HCT116 (cell line): ENCODE results near the gene CDH23.

Source experiments
- EGR1 ChIP-seq: IDR thresholded peaks from 2 replicates; pipeline ENCODE4 v1.6.1; 2012; ENCODE audit warnings: low read depth
- EZH2 ChIP-seq: fragments of 200-600 bp; sonication (generic); IDR thresholded peaks from 2 replicates; pipeline ENCODE4 v1.6.1; 2017; ENCODE audit warnings: antibody characterized with exemption, mixed run types
- JUND ChIP-seq: IDR thresholded peaks from 2 replicates; pipeline ENCODE4 v1.6.1; 2012
- POLR2A ChIP-seq: IDR thresholded peaks from 2 replicates; pipeline ENCODE4 v1.7.0; 2011; ENCODE audit warnings: borderline replicate concordance; ENCODE audit not compliant: insufficient read depth, insufficient read length; ENCODE audit errors: extremely low read depth
- POLR2AphosphoS5 ChIP-seq: IDR thresholded peaks from 2 replicates; pipeline ENCODE4 v1.6.1; 2011; ENCODE audit warnings: mild to moderate bottlenecking, low read depth, low read length, moderate library complexity
- RAD21 ChIP-seq: IDR thresholded peaks from 2 replicates; pipeline ENCODE4 v1.6.1; 2012; ENCODE audit warnings: low read depth, mild to moderate bottlenecking
- SIN3A ChIP-seq: IDR thresholded peaks from 2 replicates; pipeline ENCODE4 v1.6.1; 2012; ENCODE audit warnings: low read depth
- SRF ChIP-seq: IDR thresholded peaks from 2 replicates; pipeline ENCODE4 v1.6.1; 2012; ENCODE audit warnings: low read depth
- TCF7L2 ChIP-seq: IDR thresholded peaks from 2 replicates; pipeline ENCODE4 v1.7.0; 2011; ENCODE audit warnings: borderline replicate concordance, inconsistent platforms; ENCODE audit not compliant: insufficient read depth, insufficient read length; ENCODE audit errors: extremely low read depth
- TF ChIP-seq, protein P1 (sequence below), 3 experiments: fragments of 200-600 bp in 1 of 3; sonication (generic) in 1 of 3; IDR thresholded peaks in 2 of 3; conservative IDR thresholded peaks in 1 of 3; 2 replicates each; pipeline ENCODE4 v1.5.1; 2012 to 2017; ENCODE audit warnings: low read depth in 2 of 3, low read length in 2 of 3, antibody characterized with exemption in 1 of 3, borderline replicate concordance in 1 of 3, control low read depth in 1 of 3, mild to moderate bottlenecking in 1 of 3, mixed read lengths in 1 of 3, mixed run types in 1 of 3, moderate library complexity in 1 of 3; ENCODE audit not compliant: insufficient read depth in 1 of 3
- TF ChIP-seq, protein P2 (sequence below): IDR thresholded peaks from 2 replicates; pipeline ENCODE4 v1.6.1; 2012
- TF ChIP-seq, protein P3 (sequence below): IDR thresholded peaks from 2 replicates; pipeline ENCODE4 v1.6.1; 2011; ENCODE audit warnings: mild to moderate bottlenecking, low read length, moderate library complexity; ENCODE audit not compliant: insufficient replicate concordance; ENCODE audit errors: extremely low read depth

DNA sequence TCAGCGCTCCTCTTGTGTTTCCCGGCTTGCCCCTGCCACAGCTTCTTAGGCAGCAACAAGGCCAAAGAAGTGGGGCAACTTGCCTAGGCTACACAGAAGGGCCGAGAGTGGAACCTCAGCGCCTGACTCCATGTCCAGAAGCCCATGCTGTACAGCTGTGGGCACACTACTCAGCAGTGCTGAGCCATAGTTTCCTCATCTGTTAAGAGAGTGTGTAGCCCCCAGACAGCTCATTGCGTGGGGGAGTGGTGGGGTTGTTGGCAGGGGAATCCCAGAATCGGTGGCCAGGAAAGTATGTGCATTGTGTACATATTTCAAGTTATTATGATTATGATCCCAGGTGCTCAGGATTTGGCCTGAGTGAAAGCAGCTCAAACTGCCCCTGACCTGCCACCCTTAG lies 96.2 kb downstream of the CDH23 start:
- TF ChIP-seq, protein P1, sequence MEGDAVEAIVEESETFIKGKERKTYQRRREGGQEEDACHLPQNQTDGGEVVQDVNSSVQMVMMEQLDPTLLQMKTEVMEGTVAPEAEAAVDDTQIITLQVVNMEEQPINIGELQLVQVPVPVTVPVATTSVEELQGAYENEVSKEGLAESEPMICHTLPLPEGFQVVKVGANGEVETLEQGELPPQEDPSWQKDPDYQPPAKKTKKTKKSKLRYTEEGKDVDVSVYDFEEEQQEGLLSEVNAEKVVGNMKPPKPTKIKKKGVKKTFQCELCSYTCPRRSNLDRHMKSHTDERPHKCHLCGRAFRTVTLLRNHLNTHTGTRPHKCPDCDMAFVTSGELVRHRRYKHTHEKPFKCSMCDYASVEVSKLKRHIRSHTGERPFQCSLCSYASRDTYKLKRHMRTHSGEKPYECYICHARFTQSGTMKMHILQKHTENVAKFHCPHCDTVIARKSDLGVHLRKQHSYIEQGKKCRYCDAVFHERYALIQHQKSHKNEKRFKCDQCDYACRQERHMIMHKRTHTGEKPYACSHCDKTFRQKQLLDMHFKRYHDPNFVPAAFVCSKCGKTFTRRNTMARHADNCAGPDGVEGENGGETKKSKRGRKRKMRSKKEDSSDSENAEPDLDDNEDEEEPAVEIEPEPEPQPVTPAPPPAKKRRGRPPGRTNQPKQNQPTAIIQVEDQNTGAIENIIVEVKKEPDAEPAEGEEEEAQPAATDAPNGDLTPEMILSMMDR (IDR thresholded peaks at IDR 0.05 in 2 of 3, conservative IDR thresholded peaks at IDR 0.05 in 1 of 3; ENCODE audit: borderline replicate concordance in 1 of 3, insufficient read depth in 1 of 3, low read depth in 2 of 3, low read length in 2 of 3), result no peak
- TF ChIP-seq SIN3A (no peak), JUND (no peak), POLR2A (no peak), EGR1 (no peak), TCF7L2 (no peak), EZH2 (no peak), SRF (no peak), RAD21 (no peak), POLR2AphosphoS5 (no peak)
- TF ChIP-seq, protein P2, sequence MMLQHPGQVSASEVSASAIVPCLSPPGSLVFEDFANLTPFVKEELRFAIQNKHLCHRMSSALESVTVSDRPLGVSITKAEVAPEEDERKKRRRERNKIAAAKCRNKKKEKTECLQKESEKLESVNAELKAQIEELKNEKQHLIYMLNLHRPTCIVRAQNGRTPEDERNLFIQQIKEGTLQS, result no peak
- TF ChIP-seq, protein P3, sequence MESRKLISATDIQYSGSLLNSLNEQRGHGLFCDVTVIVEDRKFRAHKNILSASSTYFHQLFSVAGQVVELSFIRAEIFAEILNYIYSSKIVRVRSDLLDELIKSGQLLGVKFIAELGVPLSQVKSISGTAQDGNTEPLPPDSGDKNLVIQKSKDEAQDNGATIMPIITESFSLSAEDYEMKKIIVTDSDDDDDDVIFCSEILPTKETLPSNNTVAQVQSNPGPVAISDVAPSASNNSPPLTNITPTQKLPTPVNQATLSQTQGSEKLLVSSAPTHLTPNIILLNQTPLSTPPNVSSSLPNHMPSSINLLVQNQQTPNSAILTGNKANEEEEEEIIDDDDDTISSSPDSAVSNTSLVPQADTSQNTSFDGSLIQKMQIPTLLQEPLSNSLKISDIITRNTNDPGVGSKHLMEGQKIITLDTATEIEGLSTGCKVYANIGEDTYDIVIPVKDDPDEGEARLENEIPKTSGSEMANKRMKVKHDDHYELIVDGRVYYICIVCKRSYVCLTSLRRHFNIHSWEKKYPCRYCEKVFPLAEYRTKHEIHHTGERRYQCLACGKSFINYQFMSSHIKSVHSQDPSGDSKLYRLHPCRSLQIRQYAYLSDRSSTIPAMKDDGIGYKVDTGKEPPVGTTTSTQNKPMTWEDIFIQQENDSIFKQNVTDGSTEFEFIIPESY, result no peak
